ENCODE data around the gene GID8. TPM values are rescaled to one million over a fixed set of nuclear protein-coding genes. Genes with fewer than 3 reads are reported as not detected.
A peak's percentile ranks its signal among the peaks of the same experiment; 100 is the strongest.

Gene GID8
- total and polyA plus RNA-seq, 4 experiments from 2014 or later = 11.2 to 47.8 (median 31.7) TPM

DNA sequence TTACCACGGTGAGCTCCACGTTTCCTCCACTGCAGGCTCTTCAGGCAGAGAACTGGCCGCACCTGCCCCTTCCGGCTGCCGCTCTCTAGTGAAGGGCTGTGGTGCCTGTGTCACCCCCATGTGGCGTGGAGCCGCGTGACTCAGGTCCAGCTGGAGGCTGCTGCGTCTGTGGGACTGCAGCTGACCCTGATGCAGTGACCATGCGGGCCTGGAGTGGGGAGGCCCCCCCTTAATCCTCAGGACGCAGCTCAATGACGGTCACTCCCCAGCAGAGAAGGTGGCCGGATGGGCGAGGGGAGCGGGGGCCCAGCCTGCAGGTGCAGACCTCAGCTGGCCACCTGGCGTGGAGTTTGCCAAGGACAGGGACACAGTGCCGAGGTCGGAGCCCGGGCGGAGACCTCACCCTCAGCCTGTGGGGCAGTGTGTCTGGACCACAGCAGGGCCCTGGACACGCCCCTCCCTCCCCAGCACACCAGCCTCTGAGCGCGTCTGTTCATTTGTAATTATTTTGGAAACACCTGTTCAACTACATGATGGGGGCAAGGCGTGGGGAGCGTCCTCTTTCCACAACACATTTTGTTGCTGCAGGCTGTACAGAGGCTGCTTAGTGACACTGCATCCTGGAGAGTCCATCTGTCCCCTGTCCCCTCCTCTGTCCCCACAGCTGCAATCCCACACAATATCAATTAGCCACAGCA, 58.1 kb downstream of the GID8 start:
- intact Hi-C loops (cut with micrococcal nuclease) = no loop called here
- Mint-ChIP-seq H3K4me3 (no peak overlapping the region), H3K9me3 (no peaks in the 10 kb centered on the region), H3K4me1 (no peaks in the 10 kb centered on the region), H3K36me3 (no peaks in the 10 kb centered on the region), H3K27me3 (peaks cover 13 to 40% of the 10 kb centered on the region in 2 donors), H3K27ac (no peak overlapping the region)
- no peak for DNase-seq
- Histone ChIP-seq H3K27me3 (ENCODE audit: insufficient read depth, low read length) (peaks cover 10% of the 10 kb centered on the region), H3K4me3 (ENCODE audit: low read length in 2 of 2) (no peak overlapping the region), H3K27ac (ENCODE audit: low read depth, low read length) (no peak overlapping the region), H3K4me1 (ENCODE audit: insufficient read depth, low read length) (no peaks in the 10 kb centered on the region), H3K36me3 (ENCODE audit: insufficient read depth, low read length) (no peaks in the 10 kb centered on the region), H3K9me3 (ENCODE audit: control insufficient read depth in 1 of 2, low read length in 2 of 2) (no peaks in the 10 kb centered on the region)
- CTCF ChIA-PET (ENCODE audit: partially characterized antibody) = no interaction called here
- POLR2A ChIA-PET (ENCODE audit: partially characterized antibody) = no interaction called here

DNA sequence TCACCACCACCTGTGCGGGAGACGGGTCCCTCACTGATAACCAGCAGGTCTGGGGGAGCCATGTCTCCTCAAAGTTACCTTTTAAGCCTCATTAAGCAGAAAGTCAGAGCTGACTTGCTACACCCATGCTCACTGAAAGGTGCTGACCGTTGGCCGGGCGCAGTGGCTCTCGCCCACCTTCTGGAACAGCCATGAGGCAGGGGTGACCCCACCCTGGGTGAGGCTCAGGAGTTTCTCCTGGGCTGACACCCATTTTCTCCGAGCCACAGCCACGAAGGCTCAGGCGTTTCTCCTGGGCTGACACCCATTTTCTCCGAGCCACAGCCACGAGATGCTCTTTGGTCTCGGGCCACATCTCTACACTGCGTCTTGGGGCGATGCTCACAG, 58.6 kb downstream of the GID8 start:
- Histone ChIP-seq H3K27me3 (ENCODE audit: insufficient read depth, low read length) (peaks cover 14% of the 10 kb centered on the region), H3K27ac (ENCODE audit: low read depth, low read length) (no peak overlapping the region), H3K9me3 (ENCODE audit: control insufficient read depth in 1 of 2, low read length in 2 of 2) (no peaks in the 10 kb centered on the region), H3K36me3 (ENCODE audit: insufficient read depth, low read length) (no peaks in the 10 kb centered on the region), H3K4me3 (ENCODE audit: low read length in 2 of 2) (no peak overlapping the region), H3K4me1 (ENCODE audit: insufficient read depth, low read length) (no peaks in the 10 kb centered on the region)
- no peaks in the 10 kb centered on the region for H3K36me3 Mint-ChIP-seq
- peaks cover 14 to 44% of the 10 kb centered on the region in 2 donors for H3K27me3 Mint-ChIP-seq
- no peaks in the 10 kb centered on the region for H3K9me3 Mint-ChIP-seq
- no peaks in the 10 kb centered on the region for H3K4me1 Mint-ChIP-seq
- no peak for DNase-seq
- H3K4me3 Mint-ChIP-seq = no peak overlapping the region
- H3K27ac Mint-ChIP-seq = no peak overlapping the region
- CTCF ChIA-PET (ENCODE audit: partially characterized antibody) = no interaction called here
- intact Hi-C loops (cut with micrococcal nuclease) = no loop called here
- POLR2A ChIA-PET (ENCODE audit: partially characterized antibody) = no interaction called here

- Mint-ChIP-seq H3K36me3 (no peaks in the 10 kb centered on the region), H3K4me1 (no peaks in the 10 kb centered on the region), H3K9me3 (no peaks in the 10 kb centered on the region), H3K27me3 (peaks cover 17 to 42% of the 10 kb centered on the region in 2 donors), H3K4me3 (peak overlapping the region in 1 of 8 donors; percentile 42), H3K27ac (no peak overlapping the region)
- Histone ChIP-seq H3K4me3 (ENCODE audit: low read length in 2 of 2) (no peak overlapping the region), H3K4me1 (ENCODE audit: insufficient read depth, low read length) (no peaks in the 10 kb centered on the region), H3K27me3 (ENCODE audit: insufficient read depth, low read length) (peaks cover 14% of the 10 kb centered on the region), H3K36me3 (ENCODE audit: insufficient read depth, low read length) (no peaks in the 10 kb centered on the region), H3K9me3 (ENCODE audit: control insufficient read depth in 1 of 2, low read length in 2 of 2) (no peaks in the 10 kb centered on the region), H3K27ac (ENCODE audit: low read depth, low read length) (no peak overlapping the region)
- POLR2A ChIA-PET (ENCODE audit: partially characterized antibody) = no interaction called here
- CTCF ChIA-PET (ENCODE audit: partially characterized antibody) = no interaction called here
- DNase-seq = no peak
- intact Hi-C loops (cut with micrococcal nuclease) = no loop called here
These were observed 59.6 kb downstream of the GID8 start for GRCh38 chr20:62997417-62998035.

Other genes starting within 250 kb of the GID8 start
- gene NTSR1, start 229.3 kb upstream of the GID8 start, total RNA-seq = under 1 TPM; 0.30 to 0.38 TPM
- gene NTSR1, start 229.3 kb upstream of the GID8 start, polyA plus RNA-seq = not detected
- gene MRGBP, start 141.7 kb upstream of the GID8 start, total RNA-seq = 10 to 100 TPM in 1 of 2 experiments, 1 to 10 TPM in 1; 9.7 to 11.0 TPM
- gene MRGBP, start 141.7 kb upstream of the GID8 start, polyA plus RNA-seq = 10 to 100 TPM in 1 of 2 donors, 1 to 10 TPM in 1; 6.8 to 10.9 TPM
- gene OGFR, start 133.3 kb upstream of the GID8 start, total RNA-seq = 10 to 100 TPM; 73.6 to 75.9 TPM
- gene OGFR, start 133.3 kb upstream of the GID8 start, polyA plus RNA-seq = 10 to 100 TPM; 13.8 to 65.3 TPM
- not detected for gene COL9A3, start 121.1 kb upstream of the GID8 start, total RNA-seq
- under 1 TPM in 1 of 2 donors, not detected in 1; 0.41 TPM for gene COL9A3, start 121.1 kb upstream of the GID8 start, polyA plus RNA-seq
- 10 to 100 TPM in 1 of 2 experiments, 1 to 10 TPM in 1; 9.9 to 10.3 TPM for gene TCFL5, start 76.3 kb upstream of the GID8 start, total RNA-seq
- 1 to 10 TPM in 1 of 2 donors, under 1 TPM in 1; 0.52 to 2.5 TPM for gene TCFL5, start 76.3 kb upstream of the GID8 start, polyA plus RNA-seq
- gene DIDO1, start 11.6 kb upstream of the GID8 start, total RNA-seq = 100 to 1,000 TPM; 127 to 129 TPM
- gene DIDO1, start 11.6 kb upstream of the GID8 start, polyA plus RNA-seq = 10 to 100 TPM; 24.7 to 39.7 TPM
- 1 to 10 TPM; 2.1 to 2.4 TPM for gene SLC17A9, start 14.6 kb downstream of the GID8 start, total RNA-seq
- gene SLC17A9, start 14.6 kb downstream of the GID8 start, polyA plus RNA-seq = under 1 TPM in 1 of 2 donors, not detected in 1; 0.13 TPM
- not detected for gene BHLHE23, start 68.8 kb downstream of the GID8 start, total RNA-seq
- not detected for gene BHLHE23, start 68.8 kb downstream of the GID8 start, polyA plus RNA-seq

All from CD4-positive, alpha-beta memory T cell (primary cell).